Neural progenitor cell (in vitro differentiated cells): ENCODE measurements around the gene SREBF2. TPM values are rescaled to one million over a fixed set of nuclear protein-coding genes. Genes with fewer than 3 reads are reported as not detected.

Experiments used
- DNase-seq: peaks from one replicate; pipeline ENCODE4 v3.0.0-alpha.2; 2016; ENCODE audit warnings: low spot score
- H2AFZ ChIP-seq: fragments of 200-600 bp; sonication (generic); replicated peaks from 2 replicates; pipeline ENCODE4 v1.6.1; 2016; ENCODE audit warnings: antibody characterized with exemption
- H3F3A ChIP-seq: fragments of 200-600 bp; sonication (generic); 2 replicates; pipeline ENCODE4 v1.6.1; 2016; ENCODE audit warnings: antibody characterized with exemption, low read depth
- H3K27ac ChIP-seq: fragments of 200-600 bp; sonication (generic); 2 replicates; pipeline ENCODE4 v1.5.1; 2016; ENCODE audit warnings: mild to moderate bottlenecking
- H3K27me3 ChIP-seq: fragments of 200-600 bp; sonication (generic); 2 replicates; pipeline ENCODE4 v1.6.1; 2016; ENCODE audit warnings: mild to moderate bottlenecking, moderate library complexity
- H3K36me3 ChIP-seq: fragments of 200-600 bp; sonication (generic); 2 replicates; pipeline ENCODE4 v1.5.1; 2016
- H3K4me1 ChIP-seq: fragments of 200-600 bp; sonication (generic); 2 replicates; pipeline ENCODE4 v1.6.1; 2016; ENCODE audit warnings: mixed run types
- H3K4me2 ChIP-seq: fragments of 200-600 bp; sonication (generic); 2 replicates; pipeline ENCODE4 v1.6.1; 2016
- H3K4me3 ChIP-seq: fragments of 200-600 bp; sonication (generic); 2 replicates; pipeline ENCODE4 v1.5.1; 2016
- H3K79me2 ChIP-seq: fragments of 200-600 bp; sonication (generic); 2 replicates; pipeline ENCODE4 v1.6.1; 2016; ENCODE audit warnings: low read depth
- H3K9ac ChIP-seq: fragments of 200-600 bp; sonication (generic); 2 replicates; pipeline ENCODE4 v1.6.1; 2016
- H3K9me3 ChIP-seq: fragments of 200-600 bp; sonication (generic); 2 replicates; pipeline ENCODE4 v1.5.1; 2016; ENCODE audit warnings: low read depth
- H4K20me1 ChIP-seq: fragments of 200-600 bp; sonication (generic); 2 replicates; pipeline ENCODE4 v1.6.1; 2016; ENCODE audit warnings: low read depth
- H3K27ac Mint-ChIP-seq: 3 replicates; pipeline ENCODE4 v1.8.0; 2021; ENCODE audit warnings: mixed read lengths
- H3K27me3 Mint-ChIP-seq: 2 replicates; pipeline ENCODE4 v1.8.0; 2022; ENCODE audit warnings: low read depth, mild to moderate bottlenecking, inconsistent platforms, moderate library complexity, mixed read lengths; ENCODE audit not compliant: insufficient read depth
- H3K36me3 Mint-ChIP-seq: 3 replicates; pipeline ENCODE4 v1.8.0; 2021; ENCODE audit warnings: mixed read lengths
- H3K4me1 Mint-ChIP-seq: 3 replicates; pipeline ENCODE4 v1.8.0; 2021; ENCODE audit warnings: mixed read lengths
- H3K4me3 Mint-ChIP-seq: 3 replicates; pipeline ENCODE4 v1.8.0; 2021; ENCODE audit warnings: mild to moderate bottlenecking, moderate library complexity, mixed read lengths
- H3K9me3 Mint-ChIP-seq: 3 replicates; pipeline ENCODE4 v1.8.0; 2020; ENCODE audit warnings: mixed read lengths
- CTCF ChIP-seq: fragments of 200-600 bp; sonication (generic); IDR thresholded peaks from 2 replicates; pipeline ENCODE4 v1.5.1; 2017; ENCODE audit warnings: antibody characterized with exemption, mild to moderate bottlenecking
- EZH2 ChIP-seq: fragments of 200-600 bp; sonication (generic); IDR thresholded peaks from 2 replicates; pipeline ENCODE4 v1.6.1; 2017; ENCODE audit warnings: antibody characterized with exemption, mild to moderate bottlenecking, moderate library complexity
- EZH2phosphoT487 ChIP-seq: fragments of 200-600 bp; sonication (generic); IDR thresholded peaks from 2 replicates; pipeline ENCODE4 v1.6.1; 2017; ENCODE audit warnings: antibody characterized with exemption
- total RNA-seq: library from RNA; depleted of rRNA; stranded (reverse); fragments of >200 nt; gene quantifications from 2 replicates; pipeline ENCODE4 v1.2.3, GENCODE V29; 2015; ENCODE audit warnings: low replicate concordance

Gene SREBF2
- total RNA-seq, 1 donor from 2014 or later = 64.0 TPM

- Mint-ChIP-seq H3K9me3 (no peaks in the 10 kb centered on the region), H3K27ac (no peak overlapping the region), H3K4me1 (peaks cover 12% of the 10 kb centered on the region), H3K36me3 (peaks cover 23% of the 10 kb centered on the region), H3K27me3 (no peaks in the 10 kb centered on the region), H3K4me3 (no peak overlapping the region)
- H3F3A ChIP-seq = no peaks in the 10 kb centered on the region
- TF ChIP-seq CTCF = no peak
- TF ChIP-seq EZH2phosphoT487 = no peak
- no peak for TF ChIP-seq EZH2
- DNase-seq = no peak
- H3K9ac ChIP-seq = no peak overlapping the region
- H3K27ac ChIP-seq = no peak overlapping the region
- H3K4me3 ChIP-seq = no peak overlapping the region
- no peak overlapping the region for H3K4me2 ChIP-seq
- no peaks in the 10 kb centered on the region for H3K36me3 ChIP-seq
- H4K20me1 ChIP-seq = no peaks in the 10 kb centered on the region
- no peak overlapping the region for H2AFZ ChIP-seq
- no peaks in the 10 kb centered on the region for H3K4me1 ChIP-seq
- H3K9me3 ChIP-seq = no peaks in the 10 kb centered on the region
- H3K27me3 ChIP-seq = no peaks in the 10 kb centered on the region
- H3K79me2 ChIP-seq = no peaks in the 10 kb centered on the region
These were observed 16.0 kb upstream of the SREBF2 start for GRCh38 chr22:41816871-41817270.

DNA sequence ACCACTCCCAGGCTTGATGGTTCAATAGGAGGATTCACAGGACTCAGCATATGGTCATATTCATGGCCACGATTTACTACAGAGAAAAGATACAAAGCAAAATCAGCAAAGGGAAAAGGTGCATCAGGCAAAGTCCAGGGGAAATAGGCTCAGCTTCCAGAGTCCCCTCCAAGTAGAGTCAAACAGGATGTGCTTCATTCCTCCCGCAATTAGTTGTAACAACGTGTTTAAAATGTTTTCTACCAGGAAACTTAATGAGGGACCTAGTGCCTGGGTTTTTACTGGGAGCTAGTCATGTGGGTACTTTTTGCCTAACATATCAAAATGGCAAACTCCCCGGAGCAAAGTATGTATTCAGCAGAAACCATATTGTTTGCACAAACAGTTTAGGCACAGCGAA is 14.9 kb upstream of the SREBF2 start:
- Mint-ChIP-seq H3K4me3 (no peak overlapping the region), H3K4me1 (peaks cover 12% of the 10 kb centered on the region), H3K27me3 (no peaks in the 10 kb centered on the region), H3K36me3 (peaks cover 23% of the 10 kb centered on the region), H3K27ac (no peak overlapping the region), H3K9me3 (no peaks in the 10 kb centered on the region)
- Histone ChIP-seq H3K9me3 (no peaks in the 10 kb centered on the region), H3K9ac (no peak overlapping the region), H3K4me2 (no peak overlapping the region), H3K4me1 (no peaks in the 10 kb centered on the region), H3K36me3 (no peaks in the 10 kb centered on the region), H3F3A (no peaks in the 10 kb centered on the region), H3K27ac (no peak overlapping the region), H3K4me3 (no peak overlapping the region), H3K79me2 (no peaks in the 10 kb centered on the region), H4K20me1 (peaks cover 6% of the 10 kb centered on the region), H3K27me3 (no peaks in the 10 kb centered on the region), H2AFZ (no peak overlapping the region)
- no peak for TF ChIP-seq EZH2
- TF ChIP-seq CTCF = no peak
- no peak for TF ChIP-seq EZH2phosphoT487
- DNase-seq = no peak

DNA sequence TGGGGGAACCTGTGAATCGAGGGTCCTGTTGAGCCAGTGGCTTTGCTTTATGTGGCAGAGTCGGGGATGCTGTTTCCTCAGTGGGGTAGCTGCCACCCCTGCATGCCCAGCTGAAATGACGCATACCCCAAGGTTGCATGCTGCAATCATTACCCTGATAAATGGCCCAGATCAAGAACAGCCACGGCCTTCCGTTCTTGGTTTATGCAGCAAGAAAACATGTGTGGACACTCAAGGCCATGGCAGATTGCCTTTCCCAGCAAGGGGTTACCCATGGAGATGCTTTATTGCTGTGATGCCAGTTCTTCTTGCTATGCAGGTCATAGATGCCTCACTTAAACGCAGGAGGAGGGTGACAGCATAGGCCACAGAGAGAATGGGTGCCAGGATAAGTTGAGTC is 14.3 kb upstream of the SREBF2 start:
- H3K9me3 Mint-ChIP-seq = no peaks in the 10 kb centered on the region
- no peak overlapping the region for H3K9ac ChIP-seq
- no peak overlapping the region for H3K27ac ChIP-seq
- H3K9me3 ChIP-seq = no peaks in the 10 kb centered on the region
- H3K4me3 ChIP-seq = no peak overlapping the region
- H3K4me3 Mint-ChIP-seq = no peak overlapping the region
- H4K20me1 ChIP-seq = peaks cover 6% of the 10 kb centered on the region
- TF ChIP-seq EZH2phosphoT487 = no peak
- TF ChIP-seq EZH2 = no peak
- no peak for TF ChIP-seq CTCF
- H3K36me3 Mint-ChIP-seq = peaks cover 22% of the 10 kb centered on the region
- no peak overlapping the region for H3K4me2 ChIP-seq
- no peaks in the 10 kb centered on the region for H3F3A ChIP-seq
- no peak for DNase-seq
- no peaks in the 10 kb centered on the region for H3K4me1 ChIP-seq
- H3K36me3 ChIP-seq = no peaks in the 10 kb centered on the region
- H3K27ac Mint-ChIP-seq = no peak overlapping the region
- H3K27me3 Mint-ChIP-seq = no peaks in the 10 kb centered on the region
- H3K27me3 ChIP-seq = no peaks in the 10 kb centered on the region
- no peak overlapping the region for H2AFZ ChIP-seq
- H3K79me2 ChIP-seq = no peaks in the 10 kb centered on the region
- peaks cover 15% of the 10 kb centered on the region for H3K4me1 Mint-ChIP-seq

DNA sequence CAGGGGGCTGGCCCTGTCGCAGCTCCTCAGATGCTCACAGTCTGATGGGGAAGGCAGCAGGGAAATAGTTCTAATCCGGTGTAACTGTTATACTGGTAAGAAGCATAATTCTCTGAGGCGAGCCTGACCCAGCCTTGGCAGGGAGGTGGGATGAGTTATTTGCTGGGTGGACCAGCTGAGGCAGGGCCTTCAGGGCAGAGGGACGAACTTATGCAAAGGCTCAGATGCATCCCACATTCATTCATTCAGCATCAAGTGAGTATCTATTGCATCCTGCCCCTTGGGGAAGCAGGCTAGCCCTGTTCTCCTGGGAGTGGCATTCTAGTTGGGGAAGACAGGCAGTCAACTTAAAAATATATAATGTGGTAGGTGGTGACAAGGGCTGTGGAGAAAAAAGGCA is 13.6 kb upstream of the SREBF2 start:
- H3K4me1 ChIP-seq = no peaks in the 10 kb centered on the region
- peaks cover 22% of the 10 kb centered on the region for H3K4me1 Mint-ChIP-seq
- H3F3A ChIP-seq = no peaks in the 10 kb centered on the region
- no peak for DNase-seq
- peaks cover 5% of the 10 kb centered on the region for H3K27me3 Mint-ChIP-seq
- peaks cover 29% of the 10 kb centered on the region for H3K36me3 Mint-ChIP-seq
- H2AFZ ChIP-seq = no peak overlapping the region
- peaks cover 6% of the 10 kb centered on the region for H4K20me1 ChIP-seq
- H3K9me3 Mint-ChIP-seq = no peaks in the 10 kb centered on the region
- no peak for TF ChIP-seq EZH2phosphoT487
- TF ChIP-seq CTCF = no peak
- no peak for TF ChIP-seq EZH2
- H3K36me3 ChIP-seq = no peaks in the 10 kb centered on the region
- no peak overlapping the region for H3K4me3 Mint-ChIP-seq
- no peak overlapping the region for H3K27ac Mint-ChIP-seq
- H3K9me3 ChIP-seq = no peaks in the 10 kb centered on the region
- no peaks in the 10 kb centered on the region for H3K27me3 ChIP-seq
- H3K4me2 ChIP-seq = no peak overlapping the region
- no peak overlapping the region for H3K4me3 ChIP-seq
- H3K9ac ChIP-seq = no peak overlapping the region
- H3K27ac ChIP-seq = no peak overlapping the region
- no peaks in the 10 kb centered on the region for H3K79me2 ChIP-seq
